Activated naive CD4-positive, alpha-beta T cell treated with anti-CD3 and anti-CD28 coated beads, Interleukin-2, amount 50 U/mL, for 72 hours (primary cell): ENCODE data around the gene CLEC20A. TPM values are rescaled to one million over a fixed set of nuclear protein-coding genes. Genes with fewer than 3 reads are reported as not detected.
A peak's percentile ranks its signal among the peaks of the same experiment; 100 is the strongest.

Source experiments
- ATAC-seq, 2 donors: fragments of 150-1000 bp; cut with Tn5 transposase; 2 replicates each; pipeline ENCODE4 v1.10.0; 2021; ENCODE audit warnings: mild to moderate bottlenecking in 2 of 2, moderate library complexity in 2 of 2
- DNase-seq, 2 donors: peaks; one replicate each; pipeline ENCODE4 v3.0.0; 2021 to 2022; ENCODE audit warnings: low spot score in 2 of 2
- H3K27ac Mint-ChIP-seq, 2 donors: one replicate each; pipeline ENCODE4 v1.8.0; 2022; ENCODE audit warnings: mild to moderate bottlenecking in 2 of 2, mixed read lengths in 2 of 2
- H3K36me3 Mint-ChIP-seq, 2 donors: one replicate each; pipeline ENCODE4 v1.8.0; 2022; ENCODE audit warnings: mixed read lengths in 2 of 2
- H3K9me3 Mint-ChIP-seq, 2 donors: one replicate each; pipeline ENCODE4 v1.8.0; 2022; ENCODE audit warnings: mixed read lengths in 2 of 2
- total RNA-seq, 2 donors: library from RNA; stranded (reverse); gene quantifications; one replicate each; pipeline ENCODE4 v1.2.3, GENCODE V29; 2022

The CLEC20A gene
- total RNA-seq = not detected

DNA sequence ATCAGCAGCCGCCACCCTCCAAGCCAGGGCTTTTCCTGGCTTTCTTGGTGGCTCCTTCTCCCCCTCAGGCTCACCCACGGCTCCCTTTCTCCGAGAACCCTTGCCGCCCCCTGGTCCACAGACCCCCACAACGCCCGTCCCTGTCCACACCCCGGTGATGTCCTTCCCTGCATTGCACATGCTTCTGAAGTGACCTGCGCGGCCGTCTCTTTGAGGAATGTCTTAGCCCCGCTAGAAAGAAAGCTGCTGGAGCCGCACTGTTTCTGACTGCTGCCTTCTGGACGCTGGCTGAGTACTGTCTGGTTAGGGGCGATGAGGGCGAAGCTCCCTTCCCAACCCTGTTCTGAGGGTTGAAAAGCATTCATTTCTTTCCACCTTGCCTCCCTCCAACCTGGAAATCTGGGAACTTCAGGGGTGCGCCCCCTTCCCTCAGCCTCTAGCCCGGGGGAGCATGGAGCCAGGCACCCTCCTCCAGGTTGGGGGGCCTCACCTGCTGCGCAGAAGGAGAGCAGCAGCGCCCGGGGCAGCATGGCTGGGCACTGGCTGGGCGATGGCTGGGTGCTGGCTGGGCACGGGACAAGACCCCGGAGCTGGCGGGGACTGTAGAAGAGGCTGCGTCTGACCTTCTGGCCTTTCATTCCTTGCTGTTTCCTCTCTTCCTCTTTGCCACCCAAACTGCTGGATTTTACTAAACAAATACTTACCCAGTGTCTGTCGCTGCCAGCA lies at the start of gene CLEC20A:
Gene CLEC20A, minus strand, starts transcription at position 555 of the 726 bp plus-strand sequence. Its CDS starts 25 bp downstream, at position 530.
- H3K36me3 Mint-ChIP-seq = no peaks in the 10 kb centered on the region
- ATAC-seq (no peak), DNase-seq (no peak)
- H3K9me3 Mint-ChIP-seq = no peaks in the 10 kb centered on the region
- peak within 1 kb of the TSS in 1 of 2 donors; percentile 17 for H3K27ac Mint-ChIP-seq

DNA sequence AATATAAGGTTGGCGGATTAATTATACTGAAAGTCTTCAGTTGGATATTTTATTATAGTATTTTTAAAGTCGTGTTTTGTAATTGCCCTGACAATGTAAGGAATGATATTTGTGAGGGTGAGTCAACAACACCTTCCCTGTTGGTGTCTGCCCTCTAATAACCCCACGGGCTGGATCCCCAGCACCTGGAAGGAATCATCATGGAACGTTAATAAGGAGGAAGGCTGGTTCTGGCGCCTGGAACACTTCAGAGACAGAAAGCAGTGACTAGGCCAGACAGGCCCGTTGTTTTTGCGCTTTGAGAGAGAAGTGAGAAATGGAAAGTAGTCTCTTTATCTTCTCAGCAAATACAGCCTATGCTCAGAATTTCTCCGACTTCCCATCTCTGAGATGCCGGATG lies 47.8 kb upstream of the CLEC20A start:
- Mint-ChIP-seq H3K9me3 (no peaks in the 10 kb centered on the region), H3K36me3 (no peaks in the 10 kb centered on the region), H3K27ac (no peak overlapping the region)
- ATAC-seq (no peak), DNase-seq (no peak)

DNA sequence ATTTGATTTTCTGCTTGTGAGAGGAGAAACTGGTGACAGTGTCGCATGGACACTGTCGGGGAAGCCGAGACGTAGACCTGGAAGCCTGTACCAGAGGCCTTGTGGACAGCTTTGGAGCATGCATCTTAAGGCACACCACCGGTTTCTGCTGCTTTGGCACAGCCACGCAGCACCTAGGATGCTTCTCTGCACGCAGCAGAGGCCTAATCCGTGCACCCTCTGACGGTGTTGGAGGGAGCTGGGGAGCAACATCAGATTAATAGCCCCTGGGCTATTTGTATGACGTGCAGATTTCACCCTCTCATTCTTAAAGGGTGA lies 46.5 kb upstream of the CLEC20A start:
- DNase-seq = no peak
- no peaks in the 10 kb centered on the region for H3K9me3 Mint-ChIP-seq
- ATAC-seq = peak; percentile 4 to 10
- H3K27ac Mint-ChIP-seq = peak overlapping the region in 1 of 2 donors; percentile 86
- H3K36me3 Mint-ChIP-seq = no peaks in the 10 kb centered on the region

DNA sequence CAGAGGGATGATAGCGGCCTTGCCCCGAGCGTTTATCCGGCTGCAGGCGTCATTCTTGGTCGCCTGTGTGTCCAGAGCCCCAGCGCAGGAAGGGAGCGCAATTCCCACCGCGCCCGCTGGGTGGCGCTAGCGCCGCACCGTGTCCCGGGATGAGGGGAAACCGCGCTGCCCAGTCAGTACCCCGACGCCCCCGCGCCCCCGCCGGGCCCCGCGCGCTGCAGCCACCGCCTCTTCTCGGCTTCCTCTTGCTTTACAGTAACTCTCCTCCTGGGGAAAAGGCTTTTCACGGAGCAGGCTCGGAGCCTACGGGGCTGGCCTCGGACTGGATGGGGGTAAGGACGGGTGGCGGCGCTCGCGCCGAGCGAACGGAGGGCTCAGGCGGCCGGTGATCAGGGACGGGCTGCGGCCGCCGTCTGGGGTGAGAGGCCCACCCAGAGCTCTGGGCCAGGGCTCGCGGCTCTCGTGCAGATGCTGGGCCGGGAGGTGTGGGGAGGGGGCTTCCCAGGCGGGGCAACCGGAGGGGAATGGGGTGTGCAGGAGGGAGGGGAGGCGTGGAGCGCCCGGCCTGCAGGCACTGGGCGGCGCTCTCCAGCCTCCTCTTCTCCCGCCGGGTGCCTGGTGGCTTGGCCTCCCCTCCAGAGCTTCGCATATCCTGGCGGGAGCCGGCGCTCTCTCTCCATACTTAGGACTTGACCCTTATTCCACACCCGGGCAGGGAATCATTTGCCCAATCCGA lies 46.0 kb upstream of the CLEC20A start:
- DNase-seq (peak; percentile 93 to 99), ATAC-seq (peak; percentile 89 to 91)
- H3K27ac Mint-ChIP-seq = peak overlapping the region; percentile 85 to 86
- H3K9me3 Mint-ChIP-seq = no peaks in the 10 kb centered on the region
- H3K36me3 Mint-ChIP-seq = no peaks in the 10 kb centered on the region

DNA sequence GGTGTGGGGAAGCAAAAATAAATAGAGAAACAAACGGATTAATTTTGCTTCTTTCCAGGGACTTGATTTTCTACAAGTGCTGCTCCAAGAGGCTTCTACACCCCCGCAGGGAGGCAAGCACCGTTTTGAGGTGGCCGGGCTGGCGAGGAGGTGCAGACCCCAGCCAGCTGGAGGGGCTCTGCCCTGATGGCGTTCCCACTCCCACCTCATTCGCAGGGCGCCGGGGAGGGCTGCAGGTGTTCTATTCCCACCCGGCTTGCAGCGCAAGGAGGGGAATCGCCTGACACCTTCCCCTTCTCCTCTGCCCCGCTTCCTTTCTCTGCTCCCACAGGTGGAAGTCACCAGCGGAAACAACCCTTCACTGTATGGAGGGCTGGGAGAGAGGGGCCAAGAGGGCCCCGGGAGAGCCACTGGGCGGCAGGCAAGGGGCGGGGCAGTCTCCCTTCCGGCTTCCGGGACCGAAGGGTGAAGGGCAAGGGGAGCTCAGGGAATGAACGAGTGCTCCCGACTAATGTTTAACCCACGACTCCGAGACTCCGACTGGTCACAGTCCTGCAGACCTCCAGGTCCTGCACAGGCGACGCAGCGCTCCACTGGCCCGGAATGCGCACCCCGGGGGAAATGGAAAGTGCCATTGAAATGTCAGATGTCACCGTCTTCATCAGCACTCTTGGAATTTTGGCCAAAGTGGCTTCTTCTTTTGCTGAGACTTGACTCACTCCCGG lies 45.2 kb upstream of the CLEC20A start:
- H3K36me3 Mint-ChIP-seq = no peaks in the 10 kb centered on the region
- H3K9me3 Mint-ChIP-seq = no peaks in the 10 kb centered on the region
- peak; percentile 42 to 68 for DNase-seq
- ATAC-seq = peak; percentile 64 to 74
- H3K27ac Mint-ChIP-seq = peak overlapping the region; percentile 85 to 86

DNA sequence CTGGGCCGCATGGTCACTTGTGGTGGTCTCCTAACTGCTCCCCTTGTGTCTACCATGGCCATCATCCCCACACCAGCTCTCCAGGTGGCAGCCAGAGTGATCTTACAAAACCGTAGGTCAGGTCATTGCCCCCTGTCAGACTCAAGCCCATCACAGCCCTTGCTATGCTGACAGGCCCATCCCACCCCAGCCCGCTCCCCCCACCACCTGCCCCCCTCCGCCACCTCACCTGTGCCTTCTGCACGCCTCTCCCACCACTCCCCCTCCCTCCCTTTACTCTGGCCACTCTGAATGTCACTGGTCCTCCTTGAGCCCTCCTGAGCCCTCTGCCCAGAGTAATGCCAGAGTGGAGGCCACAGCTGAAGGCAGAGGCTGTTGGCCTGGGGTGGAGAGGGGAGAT lies 44.6 kb upstream of the CLEC20A start:
- Mint-ChIP-seq H3K36me3 (no peaks in the 10 kb centered on the region), H3K27ac (peak overlapping the region in 1 of 2 donors; percentile 86)

DNA sequence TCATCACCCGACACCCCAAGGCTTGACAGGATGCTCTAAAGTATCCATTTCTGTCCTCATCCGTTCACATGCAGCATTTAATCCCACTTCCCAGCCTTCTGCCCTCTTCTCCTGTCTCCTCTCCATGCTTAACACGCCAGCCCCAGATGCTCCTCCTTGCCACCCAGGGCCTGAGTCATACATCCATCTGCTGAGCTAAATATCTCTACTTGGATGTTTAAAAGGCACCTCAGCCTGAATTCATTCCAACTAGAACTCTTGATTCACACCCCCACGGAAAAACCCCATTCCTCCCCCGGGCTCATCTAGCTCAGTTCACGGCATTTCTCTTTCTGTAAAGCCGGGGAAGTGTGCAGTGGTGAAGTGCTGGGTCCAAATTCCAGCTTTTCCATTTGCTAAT lies 43.9 kb upstream of the CLEC20A start:
- DNase-seq = no peak
- Mint-ChIP-seq H3K27ac (peak overlapping the region in 1 of 2 donors; percentile 86), H3K9me3 (no peaks in the 10 kb centered on the region), H3K36me3 (no peaks in the 10 kb centered on the region)
- no peak for ATAC-seq

More for the DNA sequence above, 44.6 kb upstream of the CLEC20A start:
- no peaks in the 10 kb centered on the region for H3K9me3 Mint-ChIP-seq
- no peak for DNase-seq
- ATAC-seq = no peak

DNA sequence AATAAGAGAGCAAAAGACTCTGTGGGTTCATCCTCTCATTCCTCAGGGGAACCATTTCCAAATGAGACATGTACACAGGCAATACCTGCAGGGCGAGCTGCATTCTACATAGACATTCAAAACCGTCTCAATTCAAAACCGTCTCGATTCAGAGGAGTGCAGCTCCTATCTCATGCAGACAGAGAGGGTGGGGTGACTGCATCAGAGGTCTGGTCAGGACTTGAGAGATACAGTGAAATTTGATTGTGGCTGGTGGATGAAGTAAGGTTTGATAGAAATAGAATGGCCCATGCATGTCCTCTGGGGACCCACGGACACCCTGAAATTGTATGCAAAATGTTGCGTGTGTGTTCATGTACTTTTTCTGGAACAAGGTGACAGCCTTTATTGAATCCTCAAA lies 43.4 kb upstream of the CLEC20A start:
- Mint-ChIP-seq H3K36me3 (no peaks in the 10 kb centered on the region), H3K27ac (peak overlapping the region in 1 of 2 donors; percentile 86), H3K9me3 (no peaks in the 10 kb centered on the region)
- no peak for ATAC-seq
- DNase-seq = no peak

DNA sequence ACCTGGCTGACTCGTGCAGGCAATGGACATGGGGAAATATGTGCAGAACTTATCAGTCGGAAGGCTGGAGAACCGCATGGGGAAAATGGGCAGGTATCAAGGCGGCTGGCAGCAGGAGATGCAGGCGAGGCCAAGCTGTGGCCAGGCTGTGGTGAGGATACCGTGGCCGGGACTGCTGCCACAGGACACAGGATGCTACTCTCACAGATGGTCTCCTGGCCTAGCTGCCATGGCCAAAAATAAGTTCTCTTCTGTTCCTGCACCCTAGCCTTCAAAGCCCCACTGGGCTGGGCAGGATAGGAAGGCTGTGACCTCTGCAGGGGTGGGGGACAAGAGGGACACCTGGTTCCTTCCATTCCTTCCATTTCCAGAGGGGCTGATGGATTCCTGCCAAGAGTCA lies 42.5 kb upstream of the CLEC20A start:
- ATAC-seq = no peak
- Mint-ChIP-seq H3K36me3 (no peaks in the 10 kb centered on the region), H3K27ac (no peak overlapping the region), H3K9me3 (no peaks in the 10 kb centered on the region)
- no peak for DNase-seq

DNA sequence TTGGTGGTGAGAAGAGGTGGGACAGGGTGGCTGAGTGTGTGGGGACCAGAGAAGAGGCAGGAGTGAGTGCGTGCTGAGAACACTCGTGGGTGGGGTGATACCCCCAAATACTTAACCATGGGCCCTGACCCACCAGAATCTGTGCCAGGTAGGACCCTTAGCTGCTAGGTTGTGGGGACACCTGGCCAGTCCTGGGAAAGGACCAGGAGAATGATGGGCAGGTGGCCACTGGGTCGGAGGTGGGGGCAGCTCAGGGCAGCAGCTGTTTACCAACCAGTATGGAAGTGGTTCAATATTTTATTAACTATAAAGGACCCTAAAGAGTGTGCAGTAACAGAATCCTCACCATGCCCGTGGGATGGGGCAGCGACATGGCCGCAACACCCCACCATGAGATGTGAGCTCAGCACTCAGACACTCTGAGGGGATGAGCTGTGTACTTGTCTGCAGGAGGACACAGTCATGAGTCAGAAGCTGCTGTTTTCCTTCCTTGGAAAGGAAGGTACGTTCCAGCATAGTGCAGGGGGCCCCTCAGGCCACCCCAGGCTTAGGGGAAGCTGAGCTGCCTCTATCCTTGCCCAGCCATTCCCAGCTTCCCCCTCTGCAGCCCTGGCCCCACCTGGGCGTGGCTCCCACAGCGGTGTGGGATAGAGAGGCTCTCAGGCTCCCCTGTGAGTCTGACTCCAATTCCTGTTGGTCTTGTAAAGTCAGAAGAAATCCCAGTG lies 41.6 kb upstream of the CLEC20A start:
- ATAC-seq (no peak), DNase-seq (no peak)
- H3K36me3 Mint-ChIP-seq = no peaks in the 10 kb centered on the region

DNA sequence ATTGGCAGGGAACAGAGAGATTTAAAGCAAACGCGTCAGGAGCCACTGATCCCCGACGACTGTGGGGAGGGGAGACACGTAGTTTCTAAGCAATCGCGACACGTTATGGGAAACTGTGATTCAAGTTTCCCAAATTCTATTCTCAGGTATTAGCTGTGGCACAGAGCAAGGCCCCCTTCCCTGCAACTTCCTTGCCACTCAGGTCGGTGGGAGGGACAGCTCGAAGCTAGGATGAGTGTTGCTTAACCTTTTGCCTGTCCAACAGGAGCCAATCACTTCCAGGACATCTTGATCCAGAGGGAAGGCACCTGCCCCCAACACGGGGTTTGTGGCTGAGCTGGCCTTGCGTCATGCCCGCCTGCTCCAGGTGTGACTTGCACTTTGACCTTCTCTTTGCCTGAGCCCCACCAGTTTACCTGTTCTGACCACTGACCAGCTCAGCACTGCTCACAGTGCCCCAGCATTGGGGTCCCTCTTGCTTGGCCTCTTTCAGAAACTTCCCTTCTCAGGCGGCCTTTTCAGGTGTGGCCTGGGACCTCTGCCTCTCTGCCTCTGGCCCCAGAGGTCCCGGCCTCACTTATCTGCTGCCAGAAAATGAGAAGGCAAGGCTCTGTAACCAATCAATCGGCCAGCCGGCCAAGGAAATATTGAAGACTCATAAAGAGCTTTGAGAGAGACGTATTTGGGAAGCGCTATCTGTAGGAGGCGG lies 40.8 kb upstream of the CLEC20A start:
- H3K9me3 Mint-ChIP-seq = no peaks in the 10 kb centered on the region
- peak overlapping the region in 1 of 2 donors; percentile 0 for H3K27ac Mint-ChIP-seq
- no peaks in the 10 kb centered on the region for H3K36me3 Mint-ChIP-seq
- ATAC-seq (no peak), DNase-seq (no peak)

More for the DNA sequence above, 41.6 kb upstream of the CLEC20A start:
- Mint-ChIP-seq H3K9me3 (no peaks in the 10 kb centered on the region), H3K27ac (peak overlapping the region in 1 of 2 donors; percentile 0)

DNA sequence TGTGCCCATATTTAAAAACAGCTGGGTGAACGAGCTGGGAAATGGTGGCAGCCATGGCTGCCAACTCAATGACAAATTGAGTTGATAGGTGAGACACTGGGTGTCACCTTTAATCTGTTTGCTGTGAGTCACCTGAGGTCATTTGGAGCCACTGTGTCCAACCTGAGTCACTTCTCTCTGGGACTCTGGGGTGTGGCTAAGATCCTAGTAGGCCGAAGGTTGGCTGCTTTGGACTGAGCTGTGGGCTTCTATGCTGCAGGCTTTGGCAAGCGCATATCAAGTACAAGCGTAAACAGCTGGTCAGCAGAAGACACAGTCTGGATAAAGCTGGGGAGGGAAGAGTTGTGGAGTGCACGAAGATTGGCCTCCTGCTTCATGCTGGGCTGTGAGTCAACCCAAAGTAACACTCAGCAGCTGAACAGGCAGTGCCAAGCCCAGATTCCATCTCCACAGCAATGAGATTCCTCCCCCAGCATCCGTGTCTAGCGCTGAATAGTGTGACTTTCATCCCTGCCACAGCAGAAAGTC lies 40.1 kb upstream of the CLEC20A start:
- Mint-ChIP-seq H3K27ac (no peak overlapping the region), H3K9me3 (no peaks in the 10 kb centered on the region), H3K36me3 (no peaks in the 10 kb centered on the region)
- peak in 1 of 2 donors; percentile 57 for ATAC-seq
- no peak for DNase-seq

DNA sequence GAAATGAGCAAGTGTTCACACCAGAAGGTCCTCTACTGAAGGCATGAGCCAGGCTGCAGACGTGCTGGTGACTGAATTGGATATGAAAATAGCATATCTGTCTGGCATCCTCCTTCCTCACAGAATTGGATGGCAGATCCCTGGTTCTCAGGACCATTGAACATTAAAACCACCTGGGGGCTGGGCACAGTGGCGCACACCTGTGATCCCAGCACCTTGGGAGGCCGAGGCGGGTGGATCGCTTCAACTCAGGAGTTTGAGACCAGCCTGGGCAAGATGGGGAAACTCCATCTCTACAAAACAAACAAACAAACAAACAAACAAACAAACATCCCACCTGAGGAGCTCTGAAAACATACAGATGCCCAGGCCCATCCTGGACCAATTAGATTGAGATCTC lies 39.6 kb upstream of the CLEC20A start:
- ATAC-seq (no peak), DNase-seq (no peak)
- no peak overlapping the region for H3K27ac Mint-ChIP-seq
- H3K36me3 Mint-ChIP-seq = no peaks in the 10 kb centered on the region
- no peaks in the 10 kb centered on the region for H3K9me3 Mint-ChIP-seq

DNA sequence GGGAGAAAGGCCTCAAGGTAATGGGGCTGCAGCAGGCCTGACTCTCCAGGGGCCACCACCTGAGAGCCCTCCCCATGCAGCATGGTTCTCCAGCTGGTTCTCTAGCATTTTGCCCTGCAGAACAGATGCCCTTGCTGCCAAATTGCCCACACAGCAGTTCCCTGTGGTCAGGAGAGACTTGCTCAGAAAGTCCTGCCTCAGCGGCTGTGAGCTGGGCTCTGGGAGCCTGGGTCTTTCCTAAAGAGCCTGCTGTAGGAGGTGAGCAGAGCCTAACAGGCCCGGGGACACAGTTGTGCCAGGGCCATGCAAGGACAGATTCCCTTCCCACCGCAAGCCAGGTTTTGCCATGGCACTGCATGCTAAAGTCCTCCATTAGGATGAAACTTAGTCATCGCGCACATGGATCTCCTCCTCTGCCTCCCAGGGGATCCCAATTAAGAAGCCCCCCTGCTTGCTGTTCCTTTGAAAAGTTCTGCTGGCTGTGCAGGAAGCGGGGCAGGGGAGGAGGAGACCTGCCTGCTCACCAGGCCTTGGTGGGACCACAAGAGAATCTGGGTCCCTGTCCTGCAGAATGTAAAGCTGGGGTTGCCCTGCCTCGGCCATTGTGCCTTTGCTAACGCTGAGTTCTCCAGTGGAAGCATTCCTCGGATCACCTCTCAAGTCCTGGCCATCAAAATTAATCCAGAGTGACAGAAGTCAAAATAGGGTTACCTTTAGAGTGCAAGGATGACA lies 37.5 kb upstream of the CLEC20A start:
- H3K27ac Mint-ChIP-seq = no peak overlapping the region
- DNase-seq = no peak
- no peak for ATAC-seq
- no peaks in the 10 kb centered on the region for H3K36me3 Mint-ChIP-seq
- no peaks in the 10 kb centered on the region for H3K9me3 Mint-ChIP-seq

DNA sequence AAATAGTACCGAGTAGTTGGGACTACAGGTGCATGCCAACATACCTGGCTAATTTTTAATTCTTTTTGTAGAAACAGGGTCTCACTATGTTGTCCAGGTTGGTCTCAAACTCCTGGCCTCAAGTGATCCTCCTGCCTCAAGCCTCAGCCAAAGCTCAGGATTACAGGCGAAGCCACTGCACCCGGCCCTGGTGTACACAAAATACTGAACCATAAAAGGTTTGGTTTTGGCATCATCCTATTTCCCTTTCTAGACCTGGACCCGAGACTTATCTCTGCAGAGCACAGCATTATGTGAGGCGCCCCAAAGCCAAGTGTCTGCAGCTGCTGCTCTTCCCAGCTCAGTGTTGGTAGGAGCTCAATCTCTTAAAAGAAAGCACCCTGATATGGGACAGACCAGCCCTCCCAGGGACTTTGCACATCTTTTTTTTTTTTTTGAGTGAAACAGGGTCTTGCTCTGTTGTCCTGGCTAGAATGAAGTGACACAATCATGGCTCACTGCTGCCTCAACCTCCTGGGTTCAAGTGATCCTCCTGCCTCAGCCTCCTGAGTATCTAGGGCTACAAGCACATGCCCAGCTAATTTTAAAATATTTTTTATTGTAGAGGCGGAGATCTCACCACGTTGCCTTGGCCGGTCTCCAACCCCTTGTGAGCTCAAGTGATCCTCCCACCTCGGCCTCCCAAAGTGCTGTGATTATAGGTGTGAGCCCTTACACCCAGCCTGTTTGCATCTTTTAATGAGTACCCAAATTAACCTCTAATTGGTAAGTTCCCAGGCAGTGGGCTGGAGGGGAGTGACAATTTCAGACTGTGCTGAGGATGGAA lies 36.6 kb upstream of the CLEC20A start:
- no peak overlapping the region for H3K27ac Mint-ChIP-seq
- H3K36me3 Mint-ChIP-seq = no peaks in the 10 kb centered on the region
- DNase-seq (no peak), ATAC-seq (no peak)
- H3K9me3 Mint-ChIP-seq = no peaks in the 10 kb centered on the region
